KBM-7 (cell line): ENCODE results near the gene TMC4.
"Not testable (repeated sequence)": the region's sequence is repeated elsewhere in the genome, so short reads cannot be mapped to it uniquely, and the experiment has no call there.

Source experiments
- DNase-seq: peaks from one replicate; pipeline ENCODE4 v3.0.0-alpha.2; 2015
- in situ Hi-C: fragments of 300-500 bp; cut with MboI; formaldehyde crosslinking; loops from 2 replicates; pipeline ENCODE4 v1.14.3; 2020; ENCODE audit warnings: low sequenced_read_pairs, low pct_unique_long_range_greater_than_20kb, mixed read lengths

TMC4 gene

GRCh38 chr19:54206030-54206830, 33.3 kb upstream of the TMC4 start:
- in situ Hi-C loops = no loop called here
- no peak for DNase-seq

- in situ Hi-C loops = no loop called here
Observed at GRCh38 chr19:54204767-54205468, 32.0 kb upstream of the TMC4 start.

GRCh38 chr19:54203151-54203611, 30.2 kb upstream of the TMC4 start:
- in situ Hi-C loops = no loop called here
- DNase-seq = no peak

More at GRCh38 chr19:54204767-54205468, 32.0 kb upstream of the TMC4 start:
- no peak for DNase-seq

- no peak for DNase-seq
- in situ Hi-C loops = no loop called here
Observed at GRCh38 chr19:54201980-54202379, 29.0 kb upstream of the TMC4 start.

- in situ Hi-C loops = no loop called here
- no peak for DNase-seq
Observed at GRCh38 chr19:54201172-54201701, 28.3 kb upstream of the TMC4 start.

- in situ Hi-C loops = no loop called here
- no peak for DNase-seq
Observed at GRCh38 chr19:54199401-54199800, 26.4 kb upstream of the TMC4 start.

DNA sequence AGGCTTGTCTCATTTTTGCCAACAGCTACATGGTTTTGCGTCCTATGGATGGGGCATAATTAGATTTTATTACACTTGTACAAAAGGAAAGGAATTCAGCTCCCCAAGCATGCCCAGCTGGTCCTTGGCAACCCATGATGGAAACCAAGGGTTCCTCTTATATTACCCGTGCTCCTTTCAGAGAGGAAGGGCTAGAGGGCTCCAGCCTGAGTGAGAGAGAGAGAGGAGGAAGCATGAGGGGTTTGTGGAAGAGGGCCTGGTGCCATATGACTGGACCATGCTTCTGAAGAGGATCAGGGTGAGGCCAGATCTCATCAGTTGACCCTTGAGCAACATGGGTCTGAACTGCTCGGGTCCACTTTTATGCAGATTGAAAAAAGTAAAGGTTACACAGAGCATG, 24.2 kb upstream of the TMC4 start:
- no peak for DNase-seq
- in situ Hi-C loops = no loop called here

DNA sequence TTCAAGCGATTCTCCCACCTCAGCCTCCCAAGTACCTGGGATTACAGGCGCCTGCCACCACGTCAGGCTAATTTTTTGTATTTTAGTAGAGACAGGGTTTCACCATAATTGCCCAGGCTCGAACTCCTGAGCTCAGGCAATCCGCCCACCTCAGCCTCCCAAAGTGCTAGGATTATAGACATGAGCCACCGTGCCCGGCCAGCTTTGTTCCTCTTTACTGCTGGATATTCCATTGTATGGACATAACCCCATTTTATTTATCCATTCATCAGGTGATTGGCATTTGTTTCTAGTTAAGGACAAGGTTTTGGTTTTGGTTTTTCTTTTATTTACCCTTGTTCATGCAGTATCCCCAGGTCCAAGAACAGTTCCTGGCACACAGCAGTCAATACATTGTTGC, 23.6 kb upstream of the TMC4 start:
- DNase-seq = no peak
- in situ Hi-C loops = no loop called here

- DNase-seq, in situ Hi-C loops: not testable (repeated sequence)
Observed at GRCh38 chr19:54194463-54194862, 21.5 kb upstream of the TMC4 start.

- no peak for DNase-seq
- in situ Hi-C loops = no loop called here
Observed at GRCh38 chr19:54193011-54193410, 20.1 kb upstream of the TMC4 start.

GRCh38 chr19:54191811-54192453, 19.0 kb upstream of the TMC4 start:
- in situ Hi-C loops = no loop called here
- no peak for DNase-seq

DNA sequence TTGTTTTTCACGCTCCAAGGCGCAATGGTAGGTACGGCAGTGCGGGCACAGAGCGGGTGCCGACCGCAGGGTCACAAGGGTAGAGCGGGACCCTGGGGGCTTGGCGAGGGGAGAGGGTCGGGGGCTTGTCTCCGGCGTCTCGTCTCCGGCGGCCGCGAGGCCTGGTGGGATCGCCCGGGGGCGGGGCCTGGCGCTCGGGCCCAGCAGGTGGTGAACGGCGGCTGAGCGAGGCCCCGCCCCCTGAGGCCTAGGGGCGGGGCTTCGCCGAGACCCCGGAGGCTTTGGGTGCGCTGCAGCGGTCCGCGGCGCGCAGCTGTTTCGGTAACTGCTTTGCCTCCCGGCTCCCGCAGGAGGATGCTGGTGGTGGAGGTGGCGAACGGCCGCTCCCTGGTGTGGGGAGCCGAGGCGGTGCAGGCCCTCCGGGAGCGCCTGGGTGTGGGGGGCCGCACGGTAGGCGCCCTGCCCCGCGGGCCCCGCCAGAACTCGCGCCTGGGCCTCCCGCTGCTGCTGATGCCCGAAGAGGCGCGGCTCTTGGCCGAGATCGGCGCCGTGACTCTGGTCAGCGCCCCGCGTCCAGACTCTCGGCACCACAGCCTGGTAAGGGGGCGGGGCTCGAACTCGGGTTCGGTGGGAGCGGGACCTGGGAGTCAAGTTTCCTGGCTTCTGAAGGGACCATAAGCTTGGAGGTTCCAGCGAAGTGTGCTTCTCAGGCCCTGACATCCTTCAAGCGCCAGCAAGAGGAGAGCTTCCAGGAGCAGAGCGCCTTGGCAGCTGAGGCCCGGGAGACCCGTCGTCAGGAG, 18.3 kb upstream of the TMC4 start, which contains the start of gene TSEN34:
TSS of gene TSEN34 (plus strand) at position 298 of the 800 bp plus-strand sequence. CDS start at position 355, 57 bp downstream.
- in situ Hi-C loops = no loop called here
- DNase-seq = peak; percentile 92

- peak; percentile 100 for DNase-seq
- in situ Hi-C loops = no loop called here
Observed at GRCh38 chr19:54190503-54191010, 17.6 kb upstream of the TMC4 start.

- in situ Hi-C loops = no loop called here
- peak; percentile 100 for DNase-seq
Observed at GRCh38 chr19:54189735-54190502, 17.0 kb upstream of the TMC4 start.

DNA sequence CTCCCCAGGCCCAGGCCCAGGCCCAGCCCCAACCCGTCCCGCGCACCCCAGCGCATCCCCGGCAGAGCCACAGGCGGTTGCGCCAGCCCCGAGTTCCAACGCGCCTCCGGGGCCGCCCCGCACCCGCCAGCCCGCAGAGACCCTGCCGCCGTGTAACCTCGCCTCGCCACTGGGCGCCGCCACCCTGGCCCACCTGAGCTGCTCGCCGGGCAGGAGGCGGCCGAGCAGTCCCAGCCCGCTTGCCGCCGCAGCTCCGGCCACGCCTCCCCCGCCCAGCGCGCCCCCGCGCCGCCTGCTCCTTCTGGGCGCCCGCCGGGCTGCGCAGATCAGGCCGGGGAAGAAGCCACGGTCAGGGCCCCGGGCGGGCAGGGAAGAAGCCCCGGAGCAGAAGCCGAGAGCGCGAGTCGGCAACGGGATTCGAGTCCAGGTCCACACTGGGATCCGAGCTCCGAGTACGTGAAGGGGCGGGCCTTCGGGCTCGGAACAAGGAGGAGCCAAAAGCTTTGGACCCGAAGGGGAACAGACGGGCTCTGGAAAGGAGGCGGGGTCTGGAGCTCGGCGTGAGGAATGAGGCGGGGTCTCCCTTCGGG, 16.3 kb upstream of the TMC4 start, which contains the start of gene MBOAT7:
TSS of gene MBOAT7 (minus strand) at position 436 of the 590 bp plus-strand sequence. CDS start 1,072 bp downstream, outside the sequence.
- in situ Hi-C loops = no loop called here
- DNase-seq = no peak

DNA sequence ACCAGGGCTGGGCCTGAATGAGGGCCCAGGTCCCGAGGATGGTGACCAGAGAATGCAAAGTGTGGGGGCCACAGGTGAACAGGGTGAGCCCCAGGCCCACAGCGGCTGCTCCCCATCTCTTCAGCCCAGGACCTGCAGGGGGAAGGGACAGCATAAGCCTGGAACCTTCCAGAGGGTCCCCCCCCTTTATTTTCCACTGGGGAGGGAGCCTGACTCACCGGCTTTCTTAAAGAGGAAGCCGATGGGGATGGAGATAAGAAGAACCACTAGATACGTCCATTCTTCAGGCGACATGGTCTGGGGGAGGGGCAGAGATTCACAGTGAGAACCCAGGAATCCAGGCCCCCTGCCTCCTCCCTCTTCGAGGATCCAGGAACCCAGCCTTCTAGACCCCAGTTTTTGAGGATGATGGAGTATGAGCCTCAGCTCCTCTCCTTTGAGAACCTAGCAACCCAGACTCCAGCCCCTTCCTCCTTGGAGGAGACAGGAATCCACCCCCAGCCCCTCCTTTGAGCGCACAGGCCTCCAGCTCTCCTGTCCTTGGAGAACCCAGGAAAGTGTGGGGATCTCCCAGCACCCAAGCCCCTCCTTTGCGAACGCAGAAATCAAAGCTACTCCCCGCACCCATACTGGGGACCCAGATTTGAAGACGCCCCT, 15.4 kb upstream of the TMC4 start:
- in situ Hi-C loops = no loop called here
- DNase-seq = peak; percentile 93

- in situ Hi-C loops = no loop called here
- no peak for DNase-seq
Observed at GRCh38 chr19:54186934-54187381, 14.0 kb upstream of the TMC4 start.
